ENCODE measurements around the gene RALGPS2. TPM values are rescaled to one million over a fixed set of nuclear protein-coding genes. Genes with fewer than 3 reads are reported as not detected.

The RALGPS2 gene
- total and polyA plus RNA-seq, 2 of the 8 experiments (the other 6 are each of a cell fraction or from before 2014, with no cell fraction given): 6.7 to 38.0 TPM

DNA sequence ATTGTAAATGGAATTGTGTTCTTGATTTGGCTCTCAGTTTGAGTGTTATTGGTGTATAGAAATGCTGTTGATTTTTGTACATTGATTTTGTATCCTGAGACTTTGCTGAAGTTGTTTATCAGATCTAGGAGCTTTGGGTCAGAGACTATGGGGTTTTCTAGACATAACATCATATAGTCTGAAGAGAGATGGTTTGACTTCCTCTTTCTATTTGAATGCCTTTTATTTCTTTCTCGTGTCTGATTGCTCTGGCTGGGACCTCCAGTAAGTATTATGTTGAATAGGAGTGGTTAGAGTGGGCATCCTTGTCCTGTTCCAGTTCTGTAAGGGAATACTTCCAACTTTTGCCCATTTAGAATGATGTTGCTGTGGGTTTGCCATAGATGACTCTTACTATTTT lies 185.0 kb downstream of the RALGPS2 start:
- H3K4ac ChIP-seq (replicated peaks; ENCODE audit: insufficient read length, low read depth, low read length): no peak overlapping the region
- no peak overlapping the region for H2BK5ac ChIP-seq (ENCODE audit: low read depth, low read length)
- no peak overlapping the region for H4K91ac ChIP-seq (replicated peaks; ENCODE audit: insufficient read length, low read length)
- ChIA-PET POLR2A (ENCODE audit: partially characterized antibody) (no interaction called here), CTCF (ENCODE audit: partially characterized antibody) (interaction anchor here (0.8 kb wide), 1 partner anchor 28 kb away, joined by 3 read pairs; no protein-coding TSS in a partner anchor)
- FAIRE-seq: no peak
- H3K79me1 ChIP-seq (ENCODE audit: low read depth, low read length): no peaks in the 10 kb centered on the region
- no peaks in the 10 kb centered on the region for H3K27me3 ChIP-seq (replicated peaks in 1 of 4; ENCODE audit: control insufficient read depth in 3 of 4, extremely low read depth in 1 of 4, insufficient read depth in 3 of 4, low read length in 3 of 4)
- H3K9me3 ChIP-seq (ENCODE audit: insufficient read depth in 2 of 2, low read depth in 1 of 2, low read length in 1 of 2): no peaks in the 10 kb centered on the region
- no peak overlapping the region for H3K18ac ChIP-seq (ENCODE audit: extremely low read depth, low read length)
- no peak overlapping the region for H2BK12ac ChIP-seq (ENCODE audit: low read depth, low read length)
- H3K4me2 ChIP-seq (ENCODE audit: insufficient read depth in 1 of 2, low read depth in 2 of 2, low read length in 2 of 2): no peak overlapping the region
- no peak overlapping the region for H3K4me3 ChIP-seq (ENCODE audit: extremely low read depth in 1 of 4, insufficient read depth in 2 of 4, low read depth in 3 of 4, low read length in 4 of 4)
- no peak overlapping the region for H2BK15ac ChIP-seq (ENCODE audit: low read length)
- H3K23ac ChIP-seq (ENCODE audit: insufficient read length): no peak overlapping the region
- no peak for DNase-seq (ENCODE audit: low read depth in 1 of 2, low spot score in 2 of 2)
- H2BK20ac ChIP-seq (ENCODE audit: low read length): no peak overlapping the region
- H3K23me2 ChIP-seq (ENCODE audit: low read depth, low read length): no peaks in the 10 kb centered on the region
- no peak overlapping the region for H4K5ac ChIP-seq (ENCODE audit: insufficient read length, low read depth, low read length)
- H3K56ac ChIP-seq (replicated peaks; ENCODE audit: insufficient read length, low read depth, low read length): no peak overlapping the region
- no peak overlapping the region for H4K8ac ChIP-seq (ENCODE audit: extremely low read depth, insufficient read depth, low read length)
- H3K36me3 ChIP-seq (ENCODE audit: control insufficient read depth in 2 of 4, insufficient read depth in 4 of 4, low read length in 3 of 4): peaks cover 0 to 10% (median 3%) of the 10 kb centered on the region in 4 experiments; a peak in 4 of 8 replicates
- no peaks in the 10 kb centered on the region for H4K20me1 ChIP-seq (replicated peaks in 1 of 2; ENCODE audit: control insufficient read depth in 1 of 2, insufficient read depth in 2 of 2, low read length in 2 of 2)
- H3K14ac ChIP-seq (ENCODE audit: insufficient read length): no peak overlapping the region
- no peaks in the 10 kb centered on the region for H3K4me1 ChIP-seq (replicated peaks in 1 of 4; ENCODE audit: control insufficient read depth in 3 of 4, insufficient read depth in 4 of 4, low read length in 3 of 4)
- no peaks in the 10 kb centered on the region for H3K79me2 ChIP-seq (ENCODE audit: control insufficient read depth in 1 of 2, insufficient read depth in 2 of 2, low read length in 2 of 2)
- no peak overlapping the region for H3K27ac ChIP-seq (ENCODE audit: low read depth, low read length)
- H2AFZ ChIP-seq (ENCODE audit: low read length): no peak overlapping the region
- 82% methylated on average over 1 of the region's 1 CpG; no CpG with 5 or more reads in 1 of the 2 experiments for WGBS, 2 experiments (ENCODE audit: extremely low coverage in 1 of 2, insufficient coverage in 1 of 2, insufficient read length in 1 of 2, insufficient replicate concordance in 2 of 2, low coverage in 1 of 2, low lambda C conversion rate in 2 of 2, missing lambda C conversion rate in 1 of 2)
- H2BK120ac ChIP-seq (replicated peaks; ENCODE audit: low read depth, low read length): no peak overlapping the region
- H2AK5ac ChIP-seq (ENCODE audit: low read depth, low read length): no peak overlapping the region
- H3K9ac ChIP-seq (replicated peaks in 1 of 4; ENCODE audit: extremely low read depth in 1 of 4, low read depth in 3 of 4, low read length in 3 of 4): no peak overlapping the region
- TF ChIP-seq YY1 (IDR thresholded peaks at IDR 0.05; ENCODE audit: low read depth, low read length) (no peak), EZH2 (IDR thresholded peaks at IDR 0.05; ENCODE audit: low read depth, low read length, severe bottlenecking) (no peak), KDM1A (IDR thresholded peaks at IDR 0.05; ENCODE audit: borderline replicate concordance, low read length) (no peak), CHD1 (IDR thresholded peaks at IDR 0.05; ENCODE audit: low read depth, low read length) (no peak), JUND (IDR thresholded peaks at IDR 0.05; ENCODE audit: low read length) (no peak), SIX5 (IDR thresholded peaks at IDR 0.05; ENCODE audit: low read depth, low read length) (no peak), CBX8 (IDR thresholded peaks at IDR 0.05; ENCODE audit: borderline replicate concordance, low read depth, low read length) (no peak), JUN (IDR thresholded peaks at IDR 0.05; ENCODE audit: low read depth, low read length) (no peak), TAF1 (IDR thresholded peaks at IDR 0.05; ENCODE audit: low read depth, low read length) (no peak), PHF8 (conservative IDR thresholded peaks at IDR 0.05; ENCODE audit: low read depth, low read length) (no peak)
